ENCODE data around the gene NFATC4. TPM values are rescaled to one million over a fixed set of nuclear protein-coding genes. Genes with fewer than 3 reads are reported as not detected.

Gene NFATC4
- total RNA-seq, 1 experiment from 2014 or later: 7.6 TPM

- Histone ChIP-seq H3K9me2 (ENCODE audit: insufficient read depth) (no peaks in the 10 kb centered on the region), H3K79me2 (ENCODE audit: insufficient read depth, low read length) (no peaks in the 10 kb centered on the region), H2AFZ (ENCODE audit: low read depth, low read length, poor library complexity, severe bottlenecking) (no peak overlapping the region), H3K4me1 (ENCODE audit: control insufficient read depth in 1 of 2, insufficient read depth in 2 of 2, low read length in 2 of 2) (no peaks in the 10 kb centered on the region), H3K9me3 (ENCODE audit: control insufficient read depth in 1 of 2, insufficient read depth in 1 of 2, low read depth in 1 of 2, low read length in 2 of 2) (no peaks in the 10 kb centered on the region), H4K20me1 (ENCODE audit: insufficient read depth) (no peaks in the 10 kb centered on the region), H3K27ac (ENCODE audit: low read depth, low read length) (no peak overlapping the region), H3K9ac (ENCODE audit: low read length) (no peak overlapping the region), H3K4me3 (replicated peaks in 1 of 2; ENCODE audit: low read depth in 1 of 2, low read length in 2 of 2) (no peak overlapping the region), H3K4me2 (ENCODE audit: low read length) (no peak overlapping the region), H3K36me3 (ENCODE audit: control insufficient read depth in 1 of 2, insufficient read depth in 2 of 2, low read length in 2 of 2) (no peaks in the 10 kb centered on the region), H3K27me3 (ENCODE audit: insufficient read depth, low read length) (no peaks in the 10 kb centered on the region)
- ChIA-PET POLR2A (interaction anchor here (0.6 to 0.7 kb wide), 2 partner anchors 14 to 109 kb away, joined by 3 read pairs; partner anchors contain the start of gene KHNYN), RAD21 (ENCODE audit: low non-redundant PET in 1 of 2, low total read pairs in 2 of 2, uncharacterized antibody in 2 of 2, unreplicated experiment in 2 of 2) (no interaction called here), CTCF (no interaction called here)
- BruUV-seq (replicated peaks): no TSS peak
- ATAC-seq: no peak
- TF ChIP-seq YY1 (IDR thresholded peaks at IDR 0.05; ENCODE audit: extremely low read depth, insufficient replicate concordance, low read depth, low read length) (no peak), JUND (IDR thresholded peaks at IDR 0.05) (no peak), EGR1 (IDR thresholded peaks at IDR 0.05; ENCODE audit: low read depth) (no peak), ELF1 (IDR thresholded peaks at IDR 0.05; ENCODE audit: borderline replicate concordance, low read depth) (no peak), EZH2 (IDR thresholded peaks at IDR 0.05) (no peak), POLR2AphosphoS5 (IDR thresholded peaks at IDR 0.05; ENCODE audit: low read depth, low read length) (no peak), ZFX (IDR thresholded peaks at IDR 0.05) (no peak), SIN3A (IDR thresholded peaks at IDR 0.05; ENCODE audit: low read depth) (no peak), SP1 (IDR thresholded peaks at IDR 0.05; ENCODE audit: low read depth) (no peak), TCF7L2 (IDR thresholded peaks at IDR 0.05; ENCODE audit: borderline replicate concordance, extremely low read depth, insufficient read depth, insufficient read length) (no peak), SRF (IDR thresholded peaks at IDR 0.05; ENCODE audit: low read depth) (no peak), RAD21 (IDR thresholded peaks at IDR 0.05; ENCODE audit: low read depth) (no peak)
- TF ChIP-seq, protein P1, sequence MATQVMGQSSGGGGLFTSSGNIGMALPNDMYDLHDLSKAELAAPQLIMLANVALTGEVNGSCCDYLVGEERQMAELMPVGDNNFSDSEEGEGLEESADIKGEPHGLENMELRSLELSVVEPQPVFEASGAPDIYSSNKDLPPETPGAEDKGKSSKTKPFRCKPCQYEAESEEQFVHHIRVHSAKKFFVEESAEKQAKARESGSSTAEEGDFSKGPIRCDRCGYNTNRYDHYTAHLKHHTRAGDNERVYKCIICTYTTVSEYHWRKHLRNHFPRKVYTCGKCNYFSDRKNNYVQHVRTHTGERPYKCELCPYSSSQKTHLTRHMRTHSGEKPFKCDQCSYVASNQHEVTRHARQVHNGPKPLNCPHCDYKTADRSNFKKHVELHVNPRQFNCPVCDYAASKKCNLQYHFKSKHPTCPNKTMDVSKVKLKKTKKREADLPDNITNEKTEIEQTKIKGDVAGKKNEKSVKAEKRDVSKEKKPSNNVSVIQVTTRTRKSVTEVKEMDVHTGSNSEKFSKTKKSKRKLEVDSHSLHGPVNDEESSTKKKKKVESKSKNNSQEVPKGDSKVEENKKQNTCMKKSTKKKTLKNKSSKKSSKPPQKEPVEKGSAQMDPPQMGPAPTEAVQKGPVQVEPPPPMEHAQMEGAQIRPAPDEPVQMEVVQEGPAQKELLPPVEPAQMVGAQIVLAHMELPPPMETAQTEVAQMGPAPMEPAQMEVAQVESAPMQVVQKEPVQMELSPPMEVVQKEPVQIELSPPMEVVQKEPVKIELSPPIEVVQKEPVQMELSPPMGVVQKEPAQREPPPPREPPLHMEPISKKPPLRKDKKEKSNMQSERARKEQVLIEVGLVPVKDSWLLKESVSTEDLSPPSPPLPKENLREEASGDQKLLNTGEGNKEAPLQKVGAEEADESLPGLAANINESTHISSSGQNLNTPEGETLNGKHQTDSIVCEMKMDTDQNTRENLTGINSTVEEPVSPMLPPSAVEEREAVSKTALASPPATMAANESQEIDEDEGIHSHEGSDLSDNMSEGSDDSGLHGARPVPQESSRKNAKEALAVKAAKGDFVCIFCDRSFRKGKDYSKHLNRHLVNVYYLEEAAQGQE (IDR thresholded peaks at IDR 0.05; ENCODE audit: low read depth): no peak
- TF ChIP-seq, protein P2, sequence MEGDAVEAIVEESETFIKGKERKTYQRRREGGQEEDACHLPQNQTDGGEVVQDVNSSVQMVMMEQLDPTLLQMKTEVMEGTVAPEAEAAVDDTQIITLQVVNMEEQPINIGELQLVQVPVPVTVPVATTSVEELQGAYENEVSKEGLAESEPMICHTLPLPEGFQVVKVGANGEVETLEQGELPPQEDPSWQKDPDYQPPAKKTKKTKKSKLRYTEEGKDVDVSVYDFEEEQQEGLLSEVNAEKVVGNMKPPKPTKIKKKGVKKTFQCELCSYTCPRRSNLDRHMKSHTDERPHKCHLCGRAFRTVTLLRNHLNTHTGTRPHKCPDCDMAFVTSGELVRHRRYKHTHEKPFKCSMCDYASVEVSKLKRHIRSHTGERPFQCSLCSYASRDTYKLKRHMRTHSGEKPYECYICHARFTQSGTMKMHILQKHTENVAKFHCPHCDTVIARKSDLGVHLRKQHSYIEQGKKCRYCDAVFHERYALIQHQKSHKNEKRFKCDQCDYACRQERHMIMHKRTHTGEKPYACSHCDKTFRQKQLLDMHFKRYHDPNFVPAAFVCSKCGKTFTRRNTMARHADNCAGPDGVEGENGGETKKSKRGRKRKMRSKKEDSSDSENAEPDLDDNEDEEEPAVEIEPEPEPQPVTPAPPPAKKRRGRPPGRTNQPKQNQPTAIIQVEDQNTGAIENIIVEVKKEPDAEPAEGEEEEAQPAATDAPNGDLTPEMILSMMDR (IDR thresholded peaks at IDR 0.05 in 2 of 3, conservative IDR thresholded peaks at IDR 0.05 in 1 of 3; ENCODE audit: borderline replicate concordance in 1 of 3, insufficient read depth in 1 of 3, low read depth in 2 of 3, low read length in 2 of 3): no peak
- intact Hi-C loops (cut with micrococcal nuclease): no loop called here
- no peak for DNase-seq (ENCODE audit: low read depth, low spot score)
Observed at GRCh38 chr14:24416254-24416931, 48.4 kb downstream of the NFATC4 start.
